Lower lobe of right lung (tissue), 2 donors: ENCODE measurements around the gene OR12D1. TPM values are rescaled to one million over a fixed set of nuclear protein-coding genes. Genes with fewer than 3 reads are reported as not detected.
"Not testable (repeated sequence)": the region's sequence is repeated elsewhere in the genome, so short reads cannot be mapped to it uniquely, and the experiment has no call there.

Experiments
- ATAC-seq, 2 donors: fragments of 200-7000 bp; cut with Tn5 transposase; one replicate each; pipeline ENCODE4 v1.9.1; 2020 to 2022; ENCODE audit warnings: mild to moderate bottlenecking in 2 of 2, moderate library complexity in 2 of 2
- DNase-seq: peaks from one replicate; pipeline ENCODE4 v3.0.0-alpha.2; 2020
- H3K27ac ChIP-seq: fragments of 200-600 bp; one replicate; pipeline ENCODE4 v1.8.0; 2022
- H3K27me3 ChIP-seq: fragments of 200-600 bp; one replicate; pipeline ENCODE4 v1.8.0; 2022; ENCODE audit warnings: low read depth
- H3K36me3 ChIP-seq: fragments of 200-600 bp; one replicate; pipeline ENCODE4 v1.8.0; 2022; ENCODE audit warnings: mild to moderate bottlenecking
- H3K4me1 ChIP-seq: fragments of 200-600 bp; one replicate; pipeline ENCODE4 v1.8.0; 2022
- H3K4me3 ChIP-seq: fragments of 200-600 bp; one replicate; pipeline ENCODE4 v1.8.0; 2022; ENCODE audit warnings: mild to moderate bottlenecking
- H3K9me3 ChIP-seq: fragments of 200-600 bp; one replicate; pipeline ENCODE4 v1.8.0; 2022
- intact Hi-C: fragments of 100-400 bp; cut with DNase I; formaldehyde crosslinking; loops from one replicate; pipeline ENCODE4 v1.11.0; 2022
- total RNA-seq: library from RNA; stranded (reverse); fragmentation: NEBNext Ultra II Directional; extraction: Animal tissue kit (Norgen Biotek cat#: 25700); gene quantifications from one replicate; pipeline ENCODE4 v1.2.1, GENCODE V29; 2021
- TF ChIP-seq, protein P1 (sequence below): fragments of 200-600 bp; IDR thresholded peaks from one replicate; pipeline ENCODE4 v1.8.0; 2022; ENCODE audit warnings: antibody characterized with exemption, mild to moderate bottlenecking
- donor health status: DM: no; HTN: yes; CAD: no; lungs with severe emphysema.

The OR12D1 gene
- total RNA-seq, 1 donor from 2014 or later = not detected

DNA sequence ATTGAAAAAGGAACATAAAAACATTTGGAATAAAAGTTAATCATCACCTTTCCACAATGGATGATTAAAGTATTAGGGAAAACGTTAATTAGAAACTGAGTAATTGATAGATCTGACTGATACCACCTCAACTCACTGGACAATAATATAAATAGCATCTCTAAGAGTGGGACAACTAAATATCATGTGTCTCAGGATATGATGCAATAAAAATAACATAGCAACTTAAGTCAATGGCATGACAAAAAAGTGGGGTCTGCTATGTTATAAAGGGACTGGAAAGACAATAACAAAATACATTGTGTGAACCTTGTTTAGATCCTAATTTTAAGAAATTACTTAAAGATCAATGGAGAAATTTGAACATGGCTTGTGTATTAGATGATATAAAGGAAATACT lies 10.3 kb downstream of the OR12D1 start:
- no peak for DNase-seq
- Histone ChIP-seq H3K9me3 (no peaks in the 10 kb centered on the region), H3K4me3 (no peak overlapping the region), H3K36me3 (no peaks in the 10 kb centered on the region), H3K27ac (no peak overlapping the region), H3K27me3 (no peaks in the 10 kb centered on the region), H3K4me1 (no peaks in the 10 kb centered on the region)
- no peak for ATAC-seq
- TF ChIP-seq, protein P1, sequence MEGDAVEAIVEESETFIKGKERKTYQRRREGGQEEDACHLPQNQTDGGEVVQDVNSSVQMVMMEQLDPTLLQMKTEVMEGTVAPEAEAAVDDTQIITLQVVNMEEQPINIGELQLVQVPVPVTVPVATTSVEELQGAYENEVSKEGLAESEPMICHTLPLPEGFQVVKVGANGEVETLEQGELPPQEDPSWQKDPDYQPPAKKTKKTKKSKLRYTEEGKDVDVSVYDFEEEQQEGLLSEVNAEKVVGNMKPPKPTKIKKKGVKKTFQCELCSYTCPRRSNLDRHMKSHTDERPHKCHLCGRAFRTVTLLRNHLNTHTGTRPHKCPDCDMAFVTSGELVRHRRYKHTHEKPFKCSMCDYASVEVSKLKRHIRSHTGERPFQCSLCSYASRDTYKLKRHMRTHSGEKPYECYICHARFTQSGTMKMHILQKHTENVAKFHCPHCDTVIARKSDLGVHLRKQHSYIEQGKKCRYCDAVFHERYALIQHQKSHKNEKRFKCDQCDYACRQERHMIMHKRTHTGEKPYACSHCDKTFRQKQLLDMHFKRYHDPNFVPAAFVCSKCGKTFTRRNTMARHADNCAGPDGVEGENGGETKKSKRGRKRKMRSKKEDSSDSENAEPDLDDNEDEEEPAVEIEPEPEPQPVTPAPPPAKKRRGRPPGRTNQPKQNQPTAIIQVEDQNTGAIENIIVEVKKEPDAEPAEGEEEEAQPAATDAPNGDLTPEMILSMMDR = no peak
- intact Hi-C loops = no loop called here

DNA sequence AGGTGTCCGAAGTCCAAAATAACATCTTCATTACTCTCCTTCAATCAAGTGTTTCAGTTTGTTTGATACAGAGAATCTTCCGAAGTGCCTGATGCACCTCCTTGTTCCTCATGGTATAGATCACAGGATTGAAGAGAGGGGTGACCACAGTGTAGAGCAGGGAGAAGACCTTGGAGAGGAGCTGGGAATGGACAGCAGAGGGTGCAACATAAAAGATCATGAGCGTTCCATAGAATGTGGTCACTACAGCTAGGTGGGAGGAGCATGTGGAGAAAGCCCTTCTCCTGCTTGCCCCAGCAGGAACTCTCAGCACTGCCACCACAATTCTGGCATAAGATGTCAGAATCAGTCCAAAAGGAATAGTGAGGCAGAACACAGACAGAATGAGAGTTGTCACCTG lies 11.9 kb downstream of the OR12D1 start:
- Histone ChIP-seq H3K36me3 (no peaks in the 10 kb centered on the region), H3K4me1 (no peaks in the 10 kb centered on the region), H3K4me3 (no peak overlapping the region), H3K9me3 (no peaks in the 10 kb centered on the region), H3K27ac (no peak overlapping the region), H3K27me3 (no peaks in the 10 kb centered on the region)
- intact Hi-C loops = no loop called here
- DNase-seq (no peak), ATAC-seq (no peak)
- TF ChIP-seq, protein P1 = no peak

DNA sequence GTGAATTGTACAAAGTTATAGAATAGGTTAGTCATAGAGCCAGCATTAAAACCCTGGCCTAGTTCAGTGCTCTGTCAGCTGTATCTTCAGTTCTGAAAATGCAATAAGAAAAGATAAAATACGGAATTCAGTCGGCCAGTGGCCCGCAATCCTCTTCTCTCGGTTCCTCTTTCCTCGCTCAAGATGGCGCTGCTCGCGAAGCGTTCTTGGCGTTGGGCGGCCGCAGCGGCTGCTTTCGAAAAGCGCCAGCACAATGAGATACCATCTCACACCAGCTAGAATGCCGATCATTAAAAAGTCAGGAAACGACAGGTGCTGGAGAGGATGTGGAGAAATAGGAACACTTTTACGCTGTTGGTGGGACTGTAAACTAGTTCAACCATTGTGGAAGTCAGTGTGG lies 22.0 kb downstream of the OR12D1 start:
- H3K4me3 ChIP-seq, DNase-seq, intact Hi-C loops, H3K9me3 ChIP-seq, H3K27ac ChIP-seq, ATAC-seq, H3K27me3 ChIP-seq, H3K4me1 ChIP-seq, H3K36me3 ChIP-seq: not testable (repeated sequence)

DNA sequence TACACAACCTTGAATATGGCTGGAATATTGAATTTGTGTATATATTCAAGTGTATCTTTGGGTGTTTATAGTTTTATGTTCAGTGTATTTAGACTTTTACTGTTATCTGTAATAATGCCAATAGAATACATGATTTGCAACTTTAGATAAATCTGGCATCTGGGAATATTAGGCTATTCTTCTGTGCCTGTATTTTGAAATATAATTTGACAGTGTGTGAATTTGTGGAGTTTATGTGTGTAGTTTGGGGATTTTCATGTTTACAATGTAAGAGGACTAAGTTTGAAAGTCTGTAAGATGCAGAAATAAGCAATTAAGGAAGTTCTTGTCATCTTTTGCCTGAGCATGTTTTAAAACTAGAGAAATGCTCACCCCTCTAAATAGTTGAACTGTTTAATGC lies 24.3 kb downstream of the OR12D1 start, which contains the start of gene OR10C1:
OR10C1 (plus strand) TSS at position 301 of the 400 bp plus-strand sequence. CDS start 710 bp downstream, outside the sequence.
- H3K27me3 ChIP-seq = peaks cover 5% of the 10 kb centered on the region
- intact Hi-C loops = no loop called here
- H3K36me3 ChIP-seq = no peaks in the 10 kb centered on the region
- no peak within 1 kb of the TSS for H3K4me3 ChIP-seq
- DNase-seq = no peak
- no peaks in the 10 kb centered on the region for H3K4me1 ChIP-seq
- ATAC-seq = no peak
- no peak within 1 kb of the TSS for H3K27ac ChIP-seq
- H3K9me3 ChIP-seq = no peaks in the 10 kb centered on the region
- TF ChIP-seq, protein P1 = no peak

DNA sequence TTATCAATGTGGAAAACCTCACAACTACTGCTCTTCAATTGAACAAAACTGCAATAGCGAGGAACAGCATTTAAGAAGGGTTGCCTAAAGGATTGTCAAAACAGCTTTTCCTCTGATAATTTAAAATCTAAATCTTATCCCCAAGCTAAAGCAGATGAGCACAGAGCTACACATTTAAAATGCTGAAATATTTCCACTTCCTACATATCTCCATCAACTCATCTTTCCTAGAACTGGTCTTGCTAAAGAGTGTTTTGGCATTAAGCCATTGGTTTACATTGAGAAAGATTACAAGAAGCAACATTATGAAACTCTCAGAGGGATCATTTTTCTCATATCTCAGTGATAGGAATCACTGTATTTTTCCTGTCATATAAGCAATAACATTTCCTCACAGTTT lies 28.0 kb downstream of the OR12D1 start:
- no peak overlapping the region for H3K27ac ChIP-seq
- no peak for DNase-seq
- H3K4me3 ChIP-seq = no peak overlapping the region
- ATAC-seq = no peak
- peaks cover 5% of the 10 kb centered on the region for H3K27me3 ChIP-seq
- H3K36me3 ChIP-seq = no peaks in the 10 kb centered on the region
- intact Hi-C loops = no loop called here
- no peaks in the 10 kb centered on the region for H3K9me3 ChIP-seq
- no peaks in the 10 kb centered on the region for H3K4me1 ChIP-seq
- TF ChIP-seq, protein P1 = no peak

DNA sequence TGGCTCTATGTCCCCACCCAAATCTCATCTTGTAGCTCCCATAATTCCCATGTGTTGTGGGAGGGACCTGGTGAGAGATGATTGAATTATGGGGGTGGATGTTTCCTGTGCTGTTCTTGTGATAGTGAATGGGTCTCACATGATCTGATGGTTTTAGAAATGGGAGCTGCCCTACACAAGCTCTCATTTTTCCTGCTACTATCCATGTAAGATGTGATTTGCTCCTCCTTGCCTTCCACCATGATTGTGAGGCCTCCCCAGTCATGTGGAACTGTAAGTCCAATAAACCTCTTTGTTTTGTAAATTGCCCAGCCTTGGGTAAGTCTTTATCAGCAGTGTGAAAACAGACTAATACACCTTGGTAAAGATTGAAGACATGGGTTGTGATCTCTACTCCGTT lies 29.3 kb downstream of the OR12D1 start:
- intact Hi-C loops, H3K9me3 ChIP-seq, ATAC-seq, DNase-seq, H3K27me3 ChIP-seq, H3K4me3 ChIP-seq, H3K4me1 ChIP-seq, H3K27ac ChIP-seq, H3K36me3 ChIP-seq: not testable (repeated sequence)

DNA sequence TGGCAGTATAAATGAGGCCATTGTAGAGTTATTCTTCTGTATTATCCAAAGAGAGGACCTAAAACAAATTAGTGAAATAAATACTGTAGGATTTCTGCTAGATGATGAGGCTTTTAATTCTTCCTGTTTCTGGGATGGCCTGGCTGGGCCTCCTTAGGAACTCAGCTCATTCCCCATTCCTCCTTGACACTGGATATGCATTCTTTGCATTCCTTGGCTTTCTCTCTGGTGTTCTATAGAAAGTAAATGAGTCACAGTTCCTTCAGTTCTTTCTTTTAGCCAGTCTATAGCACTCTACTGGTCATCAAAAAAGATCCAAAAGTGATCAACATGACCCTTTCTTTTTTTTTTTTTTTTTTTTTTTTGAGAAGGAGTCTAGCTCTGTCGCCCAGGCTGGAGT lies 32.9 kb downstream of the OR12D1 start:
- Histone ChIP-seq H3K27me3 (peaks cover 4% of the 10 kb centered on the region), H3K36me3 (no peaks in the 10 kb centered on the region), H3K4me1 (no peaks in the 10 kb centered on the region), H3K9me3 (no peaks in the 10 kb centered on the region), H3K4me3 (no peak overlapping the region), H3K27ac (no peak overlapping the region)
- intact Hi-C loops = no loop called here
- no peak for ATAC-seq
- no peak for DNase-seq
- TF ChIP-seq, protein P1 = no peak
